MCF 10A (cell line): ENCODE data around the gene GABRR3. TPM values are rescaled to one million over a fixed set of nuclear protein-coding genes. Genes with fewer than 3 reads are reported as not detected.

Experiments
- BruUV-seq: library from RNA; stranded (reverse); fragments of 400-500 nt; replicated peaks from 2 replicates; lab custom pipeline; 2021; lab: Mats Ljungman, UMichigan
- CTCF ChIA-PET: fragments of 300-600 bp; sonication (Branson Sonifier 250); formaldehyde crosslinking; extraction: SDS; loops from one replicate; lab custom pipeline; 2021; ENCODE audit warnings: antibody characterized with exemption, inconsistent platforms; lab: Yijun Ruan, JAX
- POLR2A ChIA-PET: fragments of 300-600, 350-650 bp; sonication (Branson Sonifier 250); formaldehyde crosslinking; extraction: SDS; loops from one replicate; lab custom pipeline; 2020; ENCODE audit warnings: antibody characterized with exemption, inconsistent platforms; lab: Yijun Ruan, JAX
- DNase-seq: peaks from one replicate; pipeline ENCODE4 v3.0.0-alpha.2; 2018; ENCODE audit not compliant: unreplicated experiment
- H3K27ac Mint-ChIP-seq: one replicate; pipeline ENCODE4 v1.8.0; 2022; ENCODE audit warnings: mild to moderate bottlenecking, low read depth, mixed read lengths; ENCODE audit not compliant: unreplicated experiment
- H3K27me3 Mint-ChIP-seq: one replicate; pipeline ENCODE4 v1.8.0; 2022; ENCODE audit warnings: mixed read lengths; ENCODE audit not compliant: insufficient read depth, unreplicated experiment
- H3K36me3 Mint-ChIP-seq: one replicate; pipeline ENCODE4 v1.8.0; 2022; ENCODE audit warnings: mild to moderate bottlenecking, moderate library complexity, mixed read lengths; ENCODE audit not compliant: insufficient read depth, unreplicated experiment
- H3K4me1 Mint-ChIP-seq: one replicate; pipeline ENCODE4 v1.8.0; 2022; ENCODE audit warnings: mixed read lengths; ENCODE audit not compliant: insufficient read depth, unreplicated experiment
- H3K4me3 Mint-ChIP-seq: one replicate; pipeline ENCODE4 v1.8.0; 2022; ENCODE audit warnings: mild to moderate bottlenecking, moderate library complexity, mixed read lengths; ENCODE audit not compliant: unreplicated experiment
- H3K9me3 Mint-ChIP-seq: one replicate; pipeline ENCODE4 v1.8.0; 2022; ENCODE audit warnings: mixed read lengths; ENCODE audit not compliant: unreplicated experiment
- CTCF ChIP-seq: fragments of 200-600 bp; IDR thresholded peaks from one replicate; pipeline ENCODE4 v1.8.0; 2022; ENCODE audit warnings: antibody characterized with exemption, mild to moderate bottlenecking; ENCODE audit not compliant: unreplicated experiment
- intact Hi-C: fragments of 100-400 bp; cut with micrococcal nuclease; formaldehyde crosslinking; loops from 2 replicates; pipeline ENCODE4 v1.14.1; 2022
- total RNA-seq: library from RNA; stranded (reverse); gene quantifications from 2 replicates; pipeline ENCODE4 v1.2.3, GENCODE V29; 2022

The GABRR3 gene
- total RNA-seq, 1 experiment from 2014 or later = not detected

- TF ChIP-seq CTCF = no peak
These were observed 26.3 kb downstream of the GABRR3 start for GRCh38 chr3:98008855-98009254.

GRCh38 chr3:98005438-98005837, 29.7 kb downstream of the GABRR3 start:
- H3K9me3 Mint-ChIP-seq = no peaks in the 10 kb centered on the region
- H3K27me3 Mint-ChIP-seq = no peaks in the 10 kb centered on the region
- no peak overlapping the region for H3K4me3 Mint-ChIP-seq
- POLR2A ChIA-PET = no interaction called here
- no peaks in the 10 kb centered on the region for H3K4me1 Mint-ChIP-seq
- CTCF ChIA-PET = interaction anchor here (1.1 to 1.3 kb wide), 2 partner anchors 11 to 33 kb away, joined by 3 to 6 read pairs; no protein-coding TSS in a partner anchor
- H3K36me3 Mint-ChIP-seq = no peaks in the 10 kb centered on the region
- TF ChIP-seq CTCF = no peak
- BruUV-seq = no TSS peak
- DNase-seq = no peak
- H3K27ac Mint-ChIP-seq = no peak overlapping the region
- intact Hi-C loops = no loop called here

More at GRCh38 chr3:98008855-98009254, 26.3 kb downstream of the GABRR3 start:
- no peak for DNase-seq
- Mint-ChIP-seq H3K4me3 (no peak overlapping the region), H3K36me3 (no peaks in the 10 kb centered on the region), H3K27ac (no peak overlapping the region), H3K27me3 (no peaks in the 10 kb centered on the region), H3K4me1 (peaks cover 7% of the 10 kb centered on the region), H3K9me3 (no peaks in the 10 kb centered on the region)
- CTCF ChIA-PET = interaction anchor here (0.6 to 3.7 kb wide), 3 partner anchors 14 to 496 kb away, joined by 3 to 15 read pairs (median 3); no protein-coding TSS in a partner anchor
- POLR2A ChIA-PET = no interaction called here
- no TSS peak for BruUV-seq
- intact Hi-C loops = no loop called here

GRCh38 chr3:98004721-98005120, 30.4 kb downstream of the GABRR3 start:
- ChIA-PET CTCF (interaction anchor here (0.6 to 1.3 kb wide), 3 partner anchors 9 to 20 kb away, joined by 3 to 6 read pairs (median 4); no protein-coding TSS in a partner anchor), POLR2A (interaction anchor here (0.7 kb wide), 1 partner anchor 26 kb away, joined by 4 read pairs; no protein-coding TSS in a partner anchor)
- no peak overlapping the region for H3K4me3 Mint-ChIP-seq
- BruUV-seq = no TSS peak
- no peaks in the 10 kb centered on the region for H3K4me1 Mint-ChIP-seq
- TF ChIP-seq CTCF = no peak
- no peak overlapping the region for H3K27ac Mint-ChIP-seq
- H3K9me3 Mint-ChIP-seq = no peaks in the 10 kb centered on the region
- H3K27me3 Mint-ChIP-seq = peaks cover 6% of the 10 kb centered on the region
- H3K36me3 Mint-ChIP-seq = peaks cover 3% of the 10 kb centered on the region
- no peak for DNase-seq
- intact Hi-C loops = no loop called here

GRCh38 chr3:98003306-98003969, 31.7 kb downstream of the GABRR3 start:
- intact Hi-C loops = no loop called here
- no peaks in the 10 kb centered on the region for H3K4me1 Mint-ChIP-seq
- no TSS peak for BruUV-seq
- ChIA-PET CTCF (interaction anchor here (0.6 to 1.2 kb wide), 3 partner anchors 18 to 211 kb away, joined by 3 to 5 read pairs (median 3); no protein-coding TSS in a partner anchor), POLR2A (no interaction called here)
- H3K9me3 Mint-ChIP-seq = no peaks in the 10 kb centered on the region
- no peak overlapping the region for H3K4me3 Mint-ChIP-seq
- DNase-seq = no peak
- peaks cover 12% of the 10 kb centered on the region for H3K27me3 Mint-ChIP-seq
- no peak for TF ChIP-seq CTCF
- H3K27ac Mint-ChIP-seq = no peak overlapping the region
- peaks cover 4% of the 10 kb centered on the region for H3K36me3 Mint-ChIP-seq
